ENCODE results near the gene VPS16. TPM values are rescaled to one million over a fixed set of nuclear protein-coding genes. Genes with fewer than 3 reads are reported as not detected.

The VPS16 gene
- total and polyA plus RNA-seq, 2 of the 13 experiments (the other 11 are each of a cell fraction or from before 2014, with no cell fraction given), result 34.2 to 35.4 TPM

GRCh38 chr20:2794866-2795447, 45.6 kb upstream of the VPS16 start (continued):
- TF ChIP-seq ZNF101 (CRISPR knock-in tag; IDR thresholded peaks at IDR 0.05; ENCODE audit: borderline replicate concordance, low read depth) (no peak), ERF (CRISPR knock-in tag; IDR thresholded peaks at IDR 0.05) (no peak), ZNF407 (CRISPR knock-in tag; IDR thresholded peaks at IDR 0.05; ENCODE audit: not compliant biosample characterization) (no peak), ZMYM4 (CRISPR knock-in tag; IDR thresholded peaks at IDR 0.05) (no peak)
- TF ChIP-seq, protein P1, sequence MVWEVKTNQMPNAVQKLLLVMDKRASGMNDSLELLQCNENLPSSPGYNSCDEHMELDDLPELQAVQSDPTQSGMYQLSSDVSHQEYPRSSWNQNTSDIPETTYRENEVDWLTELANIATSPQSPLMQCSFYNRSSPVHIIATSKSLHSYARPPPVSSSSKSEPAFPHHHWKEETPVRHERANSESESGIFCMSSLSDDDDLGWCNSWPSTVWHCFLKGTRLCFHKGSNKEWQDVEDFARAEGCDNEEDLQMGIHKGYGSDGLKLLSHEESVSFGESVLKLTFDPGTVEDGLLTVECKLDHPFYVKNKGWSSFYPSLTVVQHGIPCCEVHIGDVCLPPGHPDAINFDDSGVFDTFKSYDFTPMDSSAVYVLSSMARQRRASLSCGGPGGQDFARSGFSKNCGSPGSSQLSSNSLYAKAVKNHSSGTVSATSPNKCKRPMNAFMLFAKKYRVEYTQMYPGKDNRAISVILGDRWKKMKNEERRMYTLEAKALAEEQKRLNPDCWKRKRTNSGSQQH (CRISPR knock-in tag; IDR thresholded peaks at IDR 0.05; ENCODE audit: low read depth), result no peak
- TF ChIP-seq, protein P2, sequence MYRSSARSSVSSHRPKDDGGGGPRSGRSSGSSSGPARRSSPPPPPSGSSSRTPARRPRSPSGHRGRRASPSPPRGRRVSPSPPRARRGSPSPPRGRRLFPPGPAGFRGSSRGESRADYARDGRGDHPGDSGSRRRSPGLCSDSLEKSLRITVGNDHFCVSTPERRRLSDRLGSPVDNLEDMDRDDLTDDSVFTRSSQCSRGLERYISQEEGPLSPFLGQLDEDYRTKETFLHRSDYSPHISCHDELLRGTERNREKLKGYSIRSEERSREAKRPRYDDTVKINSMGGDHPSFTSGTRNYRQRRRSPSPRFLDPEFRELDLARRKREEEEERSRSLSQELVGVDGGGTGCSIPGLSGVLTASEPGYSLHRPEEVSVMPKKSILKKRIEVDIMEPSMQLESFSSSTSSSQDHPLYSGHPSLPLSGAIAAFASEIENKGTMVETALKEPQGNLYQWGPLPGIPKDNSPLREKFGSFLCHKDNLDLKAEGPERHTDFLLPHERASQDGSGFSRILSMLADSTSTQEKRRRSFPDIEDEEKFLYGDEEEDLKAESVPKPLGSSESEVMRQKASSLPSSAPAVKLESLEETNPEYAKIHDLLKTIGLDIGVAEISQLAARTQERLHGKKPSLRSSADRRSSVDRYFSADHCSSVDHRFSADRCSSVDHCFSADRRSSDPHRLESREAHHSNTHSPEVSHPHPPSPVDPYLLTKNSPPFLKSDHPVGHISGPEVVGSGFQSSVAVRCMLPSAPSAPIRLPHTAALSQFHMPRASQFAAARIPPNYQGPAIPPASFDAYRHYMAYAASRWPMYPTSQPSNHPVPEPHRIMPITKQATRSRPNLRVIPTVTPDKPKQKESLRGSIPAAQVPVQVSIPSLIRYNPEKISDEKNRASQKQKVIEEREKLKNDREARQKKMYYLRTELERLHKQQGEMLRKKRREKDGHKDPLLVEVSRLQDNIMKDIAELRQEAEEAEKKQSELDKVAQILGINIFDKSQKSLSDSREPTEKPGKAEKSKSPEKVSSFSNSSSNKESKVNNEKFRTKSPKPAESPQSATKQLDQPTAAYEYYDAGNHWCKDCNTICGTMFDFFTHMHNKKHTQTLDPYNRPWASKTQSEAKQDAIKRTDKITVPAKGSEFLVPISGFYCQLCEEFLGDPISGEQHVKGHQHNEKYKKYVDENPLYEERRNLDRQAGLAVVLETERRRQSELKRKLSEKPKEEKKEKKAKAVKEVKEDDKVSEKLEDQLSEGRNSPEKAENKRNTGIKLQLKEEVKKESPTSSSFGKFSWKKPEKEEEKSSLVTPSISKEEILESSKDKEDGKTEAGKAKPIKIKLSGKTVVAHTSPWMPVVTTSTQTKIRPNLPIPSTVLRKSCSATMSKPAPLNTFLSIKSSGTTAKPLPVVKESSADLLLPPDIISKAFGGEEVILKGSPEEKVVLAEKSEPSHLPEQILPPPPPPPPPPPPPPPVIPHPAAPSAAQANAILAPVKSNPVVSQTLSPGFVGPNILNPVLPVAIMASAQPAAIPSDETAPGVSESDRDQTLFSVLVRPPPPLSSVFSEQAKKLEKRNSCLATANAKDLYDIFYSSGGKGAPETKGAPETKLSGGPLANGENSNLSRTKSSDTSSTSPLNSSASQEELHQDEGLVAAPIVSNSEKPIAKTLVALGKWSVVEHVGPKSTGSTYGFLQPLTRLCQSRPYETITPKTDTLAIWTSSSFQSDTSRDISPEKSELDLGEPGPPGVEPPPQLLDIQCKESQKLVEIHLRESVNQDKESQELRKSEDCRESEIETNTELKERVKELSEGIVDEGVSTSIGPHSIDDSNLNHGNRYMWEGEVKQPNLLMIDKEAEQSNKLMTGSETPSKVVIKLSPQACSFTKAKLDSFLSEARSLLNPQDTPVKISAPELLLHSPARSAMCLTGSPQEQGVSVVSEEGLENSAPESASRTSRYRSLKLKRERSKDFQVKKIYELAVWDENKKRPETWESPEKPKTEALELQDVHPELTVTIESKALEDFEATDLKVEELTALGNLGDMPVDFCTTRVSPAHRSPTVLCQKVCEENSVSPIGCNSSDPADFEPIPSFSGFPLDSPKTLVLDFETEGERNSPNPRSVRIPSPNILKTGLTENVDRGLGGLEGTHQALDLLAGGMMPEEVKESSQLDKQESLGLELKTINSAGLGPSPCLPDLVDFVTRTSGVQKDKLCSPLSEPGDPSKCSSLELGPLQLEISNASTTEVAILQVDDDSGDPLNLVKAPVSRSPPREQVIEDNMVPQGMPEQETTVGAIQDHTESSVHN (CRISPR knock-in tag; IDR thresholded peaks at IDR 0.05), result no peak

Measured in HepG2 (cell line).